Mucosa of rectum (tissue), 2 donors: Measurements from ENCODE around the gene CCM2L.

Source experiments
- H3K27ac ChIP-seq, 2 donors: one replicate each; pipeline ENCODE4 v1.7.0; 2013; ENCODE audit warnings: inconsistent platforms in 2 of 2, low read depth in 2 of 2, low read length in 2 of 2
- H3K27me3 ChIP-seq, 2 donors: one replicate each; pipeline ENCODE4 v1.7.0; 2013; ENCODE audit warnings: low read length in 2 of 2; ENCODE audit not compliant: control insufficient read depth in 2 of 2, insufficient read depth in 2 of 2
- H3K36me3 ChIP-seq, 2 donors: one replicate each; pipeline ENCODE4 v1.7.0; 2013; ENCODE audit warnings: low read length in 2 of 2; ENCODE audit not compliant: control insufficient read depth in 2 of 2, insufficient read depth in 2 of 2
- H3K4me1 ChIP-seq, 2 donors: one replicate each; pipeline ENCODE4 v1.7.0; 2013; ENCODE audit warnings: low read length in 2 of 2, mild to moderate bottlenecking in 1 of 2; ENCODE audit not compliant: control insufficient read depth in 2 of 2, insufficient read depth in 2 of 2
- H3K4me3 ChIP-seq, 2 donors: one replicate each; pipeline ENCODE4 v1.7.0; 2013; ENCODE audit warnings: low read length in 2 of 2
- H3K9ac ChIP-seq, 2 donors: one replicate each; pipeline ENCODE4 v1.7.0; 2013; ENCODE audit warnings: low read length in 2 of 2, low read depth in 1 of 2, mild to moderate bottlenecking in 1 of 2
- H3K9me3 ChIP-seq, 2 donors: one replicate each; pipeline ENCODE4 v1.7.0; 2013; ENCODE audit warnings: low read length in 2 of 2; ENCODE audit not compliant: control insufficient read depth in 2 of 2
- donor health status: healthy.
- donor health status: Normal muscosa, but diverticular disease.

CCM2L gene

DNA sequence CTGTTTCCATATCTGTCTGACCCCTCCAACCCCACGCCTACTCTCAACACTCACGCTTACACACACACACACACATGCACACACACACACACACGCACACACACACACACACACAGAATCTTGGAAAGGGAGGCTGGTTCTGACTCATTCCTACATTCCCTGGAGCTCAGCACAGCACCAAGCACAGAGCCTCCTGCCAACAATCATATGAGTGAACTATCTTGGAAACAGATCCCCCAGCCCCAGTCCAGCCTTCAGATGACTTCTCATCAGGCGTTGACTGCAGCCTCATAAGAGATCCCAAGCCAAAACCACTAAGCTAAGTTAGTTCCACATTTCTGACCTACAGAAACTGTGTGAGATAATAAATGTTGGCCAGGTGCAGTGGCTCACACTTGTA, 27.7 kb downstream of the CCM2L start:
- H3K27me3 ChIP-seq, result peaks cover 5 to 17% of the 10 kb centered on the region in 2 donors
- H3K36me3 ChIP-seq, result no peaks in the 10 kb centered on the region
- H3K4me3 ChIP-seq, result no peak overlapping the region
- H3K4me1 ChIP-seq, result no peaks in the 10 kb centered on the region
- no peaks in the 10 kb centered on the region for H3K9me3 ChIP-seq
- H3K9ac ChIP-seq, result no peak overlapping the region
- H3K27ac ChIP-seq, result no peak overlapping the region

DNA sequence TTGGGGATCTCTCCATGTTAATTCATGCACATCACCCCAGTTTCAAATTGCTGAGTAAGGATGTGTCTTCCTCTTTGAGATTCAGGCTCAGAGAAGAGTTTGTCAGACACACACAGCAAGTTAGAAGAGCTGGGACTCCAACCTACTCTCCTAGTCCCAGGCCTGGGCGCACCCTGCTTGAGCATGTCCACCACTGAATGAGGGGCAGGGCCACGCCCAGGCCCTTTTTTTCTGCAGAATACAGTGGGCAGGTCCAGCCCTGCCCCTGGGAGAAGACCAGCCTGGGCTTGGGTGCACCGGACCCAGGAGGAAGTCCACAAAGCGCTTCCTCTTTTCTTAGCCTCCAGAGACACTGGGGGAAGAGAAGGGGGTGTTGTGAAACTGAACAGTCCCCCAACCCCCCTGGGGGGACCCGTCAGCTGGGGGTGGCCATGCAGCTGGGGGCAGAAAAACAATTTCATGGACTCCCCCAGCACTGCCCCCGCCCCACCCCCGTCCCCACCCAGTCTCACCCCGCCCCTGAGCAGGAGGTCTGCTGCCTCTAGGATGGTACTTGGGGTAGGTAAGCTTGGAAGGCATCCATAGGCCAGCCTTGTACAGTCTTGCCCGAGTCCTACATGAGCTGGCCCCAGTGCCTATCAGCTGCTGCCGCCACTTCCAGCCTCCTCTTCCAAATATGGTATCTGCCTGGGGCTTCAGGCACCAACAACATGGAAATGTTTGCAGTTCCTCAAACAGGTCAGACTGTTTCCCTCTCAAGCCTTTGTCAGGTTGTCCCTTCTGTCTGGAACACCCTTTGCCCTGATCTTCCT, 30.1 kb downstream of the CCM2L start:
- no peak overlapping the region for H3K9ac ChIP-seq
- H3K27ac ChIP-seq, result peak overlapping the region in 1 of 2 donors; percentile 41
- H3K9me3 ChIP-seq, result no peaks in the 10 kb centered on the region
- H3K36me3 ChIP-seq, result no peaks in the 10 kb centered on the region
- no peaks in the 10 kb centered on the region for H3K4me1 ChIP-seq
- peaks cover 2 to 10% of the 10 kb centered on the region in 2 donors for H3K27me3 ChIP-seq
- H3K4me3 ChIP-seq, result no peak overlapping the region

DNA sequence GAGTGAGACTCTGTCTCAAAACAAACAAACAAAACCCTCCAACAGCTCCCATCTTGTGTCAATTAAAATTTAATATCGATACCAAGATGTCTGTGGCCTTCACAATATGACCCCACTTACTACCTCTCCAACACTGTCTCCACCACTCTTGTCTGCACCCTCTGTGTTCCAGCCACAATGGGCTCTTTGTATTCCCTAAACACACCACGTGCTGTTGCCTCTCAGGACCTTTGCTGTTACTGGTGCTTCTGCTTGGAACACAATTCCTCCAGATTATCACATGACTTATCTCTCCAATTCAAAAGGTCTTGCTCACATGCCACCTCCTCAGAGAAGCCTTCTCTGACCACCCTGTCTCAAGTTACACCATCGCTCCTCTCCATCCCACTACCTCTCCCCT, 35.8 kb downstream of the CCM2L start:
- H3K4me3 ChIP-seq, result no peak overlapping the region
- H3K9ac ChIP-seq, result no peak overlapping the region
- no peak overlapping the region for H3K27ac ChIP-seq
- peaks cover 7 to 11% of the 10 kb centered on the region in 2 donors for H3K27me3 ChIP-seq
- H3K4me1 ChIP-seq, result no peaks in the 10 kb centered on the region
- H3K36me3 ChIP-seq, result no peaks in the 10 kb centered on the region
- H3K9me3 ChIP-seq, result no peaks in the 10 kb centered on the region

DNA sequence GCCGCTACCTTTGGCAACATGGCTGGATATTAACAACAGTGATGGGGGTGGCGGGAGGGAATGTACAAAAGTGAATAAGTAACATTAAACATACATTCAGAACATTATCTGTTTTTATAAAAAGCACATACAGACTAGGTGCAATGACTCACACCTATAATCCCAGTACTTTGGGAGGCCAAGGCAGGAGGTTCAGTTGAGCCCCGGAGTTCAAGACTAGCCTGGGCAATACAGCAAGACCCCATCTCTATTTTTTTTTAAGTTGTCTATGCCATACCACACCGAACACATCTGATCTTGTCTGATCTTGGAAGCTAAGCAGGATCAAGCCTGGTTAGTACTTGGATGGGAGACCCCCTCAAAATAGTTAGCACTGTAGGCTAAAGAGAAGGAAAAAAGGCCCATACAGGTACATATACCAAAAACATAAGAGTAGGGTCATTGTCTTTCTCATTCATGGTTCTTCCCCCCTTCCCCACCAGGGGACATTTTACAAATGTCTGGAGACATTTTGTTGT, 40.1 kb downstream of the CCM2L start:
- peaks cover 0 to 4% of the 10 kb centered on the region in 2 donors for H3K4me1 ChIP-seq
- peaks cover 21 to 39% of the 10 kb centered on the region in 2 donors for H3K27me3 ChIP-seq
- H3K9ac ChIP-seq, result no peak overlapping the region
- H3K36me3 ChIP-seq, result no peaks in the 10 kb centered on the region
- H3K27ac ChIP-seq, result no peak overlapping the region
- no peaks in the 10 kb centered on the region for H3K9me3 ChIP-seq
- no peak overlapping the region for H3K4me3 ChIP-seq

DNA sequence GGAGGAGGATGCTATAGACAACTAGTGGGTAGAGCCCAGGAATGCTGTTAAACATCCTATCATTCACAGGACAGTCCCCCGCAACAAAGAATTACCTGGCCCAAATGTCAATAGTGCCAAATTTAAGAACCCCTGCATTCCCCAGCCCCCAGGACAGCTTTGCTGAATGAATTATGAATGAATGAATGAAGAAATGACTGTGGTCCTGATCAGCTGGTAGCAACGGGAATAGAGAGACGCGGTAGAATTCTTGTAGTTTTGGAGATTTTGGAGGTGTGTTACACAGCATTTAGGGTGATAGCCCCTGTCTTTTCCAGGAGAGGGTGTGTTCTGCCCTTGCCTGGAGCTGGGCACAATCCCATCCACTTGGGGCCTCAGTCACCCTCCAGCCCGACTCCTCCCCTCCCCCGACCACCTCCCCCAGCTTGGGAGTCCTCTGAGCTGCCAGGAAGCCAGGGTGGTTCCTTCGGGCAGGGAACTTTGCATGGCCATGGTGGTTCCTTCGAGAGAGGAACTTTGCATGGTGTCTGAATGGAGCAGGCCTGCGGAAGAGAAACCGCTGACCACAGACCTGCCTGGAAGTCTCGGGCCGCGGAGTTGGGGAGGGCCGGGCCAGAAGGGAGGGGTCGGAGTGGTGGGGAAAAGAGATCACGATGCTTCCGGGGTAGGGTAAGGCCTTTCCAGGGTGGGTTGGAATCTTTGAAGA, 40.8 kb downstream of the CCM2L start:
- Histone ChIP-seq H3K27me3 (peaks cover 20 to 39% of the 10 kb centered on the region in 2 donors), H3K9ac (no peak overlapping the region), H3K4me3 (peak overlapping the region in 1 of 2 donors; percentile 20), H3K27ac (peak overlapping the region in 1 of 2 donors; percentile 67), H3K4me1 (peaks cover 0 to 4% of the 10 kb centered on the region in 2 donors), H3K36me3 (no peaks in the 10 kb centered on the region), H3K9me3 (no peaks in the 10 kb centered on the region)

DNA sequence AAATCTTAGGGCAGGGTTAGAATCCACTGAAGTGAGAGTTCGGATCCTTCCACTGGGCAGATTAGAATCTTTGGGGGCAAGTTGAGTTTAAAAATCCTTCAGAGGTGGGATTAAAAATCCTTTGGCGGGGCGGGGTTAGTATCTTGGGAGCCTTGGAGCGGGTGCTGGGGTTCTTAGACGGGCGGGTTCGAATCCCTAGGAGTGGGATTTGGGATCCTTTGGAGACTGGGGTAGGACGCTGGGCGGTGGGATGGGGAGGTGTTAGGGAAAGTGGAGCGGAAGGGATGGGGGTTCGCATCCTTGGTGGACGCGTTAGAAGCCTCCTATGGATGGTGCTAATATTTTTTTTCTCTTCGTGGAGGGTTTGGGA, 41.5 kb downstream of the CCM2L start:
- Histone ChIP-seq H3K27me3 (peaks cover 20 to 39% of the 10 kb centered on the region in 2 donors), H3K9ac (no peak overlapping the region), H3K36me3 (no peaks in the 10 kb centered on the region), H3K9me3 (no peaks in the 10 kb centered on the region), H3K4me1 (peaks cover 0 to 4% of the 10 kb centered on the region in 2 donors), H3K4me3 (peak overlapping the region in 1 of 2 donors; percentile 48), H3K27ac (peak overlapping the region in 1 of 2 donors; percentile 67)

DNA sequence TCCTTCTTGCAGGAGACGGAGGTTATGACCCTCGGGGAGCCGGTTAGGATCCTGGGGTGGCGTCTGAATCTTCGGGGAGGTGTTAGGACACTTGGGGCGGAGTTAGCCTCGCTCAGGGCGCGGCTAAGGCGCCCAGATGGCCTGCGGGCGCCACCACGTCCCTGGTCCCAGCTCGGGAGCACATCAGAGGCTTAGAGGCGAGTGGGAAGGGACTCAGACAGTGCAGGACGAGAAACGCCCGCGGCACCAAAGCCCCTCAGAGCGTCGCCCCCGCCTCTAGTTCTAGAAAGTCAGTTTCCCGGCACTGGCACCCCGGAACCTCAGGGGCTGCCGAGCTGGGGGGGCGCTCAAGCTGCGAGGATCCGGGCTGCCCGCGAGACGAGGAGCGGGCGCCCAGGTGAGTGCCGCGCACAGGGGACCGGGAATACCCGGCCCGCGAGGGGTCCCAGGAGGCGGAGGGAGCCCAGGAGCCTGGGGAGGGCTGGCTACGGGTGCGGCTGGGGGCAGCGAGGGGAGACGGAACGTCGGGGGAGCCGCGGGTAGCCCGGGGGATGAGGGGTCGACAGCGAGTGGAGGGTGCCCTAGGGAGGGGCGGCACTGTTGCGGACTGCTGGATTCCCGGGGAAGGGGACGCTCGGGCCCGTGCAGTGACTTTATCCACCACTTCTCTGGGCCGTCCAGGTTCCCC, 42.0 kb downstream of the CCM2L start, which contains the start of gene HCK:
Gene HCK (plus strand): TSS at position 153 of the 688 bp plus-strand sequence.
- H3K27me3 ChIP-seq, result peaks cover 20 to 39% of the 10 kb centered on the region in 2 donors
- peaks cover 0 to 4% of the 10 kb centered on the region in 2 donors for H3K4me1 ChIP-seq
- H3K4me3 ChIP-seq, result peak within 1 kb of the TSS; percentile 33 to 48
- no peaks in the 10 kb centered on the region for H3K9me3 ChIP-seq
- peak within 1 kb of the TSS; percentile 55 to 67 for H3K27ac ChIP-seq
- H3K36me3 ChIP-seq, result no peaks in the 10 kb centered on the region
- H3K9ac ChIP-seq, result peak within 1 kb of the TSS; percentile 10 to 32

DNA sequence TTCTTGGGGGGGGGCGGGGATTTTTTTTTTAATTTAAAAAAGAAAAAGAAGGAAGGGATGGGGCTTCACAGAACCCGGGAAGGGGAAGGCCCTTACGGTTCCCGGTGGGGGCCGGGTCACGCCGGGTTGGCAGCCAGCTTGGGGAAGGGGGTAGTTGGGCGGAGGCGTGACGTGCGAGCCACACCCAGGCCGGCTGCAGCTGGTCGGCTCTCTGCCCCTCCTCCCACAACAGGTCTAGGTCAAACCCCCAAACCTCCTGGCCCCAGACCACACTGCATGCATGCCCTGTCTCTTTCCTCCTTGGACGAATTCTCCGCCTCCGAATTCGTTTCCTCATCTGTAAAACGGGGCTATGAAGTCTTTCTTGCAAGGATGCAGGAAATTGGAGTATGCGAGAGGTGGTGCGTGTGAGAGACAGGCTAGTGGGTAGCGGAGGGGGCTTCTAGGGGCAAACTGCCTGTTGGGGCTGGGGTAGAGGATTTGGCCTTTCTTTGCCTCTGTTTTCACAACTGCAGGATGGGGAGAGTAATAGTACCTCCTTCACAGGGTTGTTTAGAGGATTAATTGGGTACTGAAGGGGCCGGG, 42.6 kb downstream of the CCM2L start:
- Histone ChIP-seq H3K9me3 (no peaks in the 10 kb centered on the region), H3K9ac (peak overlapping the region in 1 of 2 donors; percentile 32), H3K27ac (peak overlapping the region in 1 of 2 donors; percentile 67), H3K27me3 (peaks cover 20 to 41% of the 10 kb centered on the region in 2 donors), H3K36me3 (no peaks in the 10 kb centered on the region), H3K4me1 (peaks cover 0 to 4% of the 10 kb centered on the region in 2 donors), H3K4me3 (peak overlapping the region; percentile 33 to 42)

DNA sequence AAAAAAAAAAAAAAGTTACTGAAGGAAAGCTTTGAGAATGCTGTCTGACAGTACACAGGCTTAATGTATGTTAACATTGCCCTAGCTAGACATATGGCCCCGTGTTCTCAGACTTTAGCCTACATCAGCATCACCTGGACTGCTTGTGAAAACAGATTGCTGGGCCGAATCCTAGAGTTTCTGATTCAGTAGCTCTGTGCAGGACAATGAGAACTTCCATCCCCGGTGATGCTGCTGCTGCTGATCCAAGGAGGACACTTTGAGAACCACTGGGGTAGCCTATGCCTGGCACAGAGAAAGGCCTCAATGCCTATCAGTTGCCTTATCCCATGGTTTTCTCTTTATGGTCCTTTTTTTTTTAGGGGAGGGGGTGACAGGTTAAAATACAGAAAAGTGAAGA, 43.4 kb downstream of the CCM2L start:
- no peaks in the 10 kb centered on the region for H3K9me3 ChIP-seq
- peaks cover 0 to 4% of the 10 kb centered on the region in 2 donors for H3K4me1 ChIP-seq
- no peak overlapping the region for H3K4me3 ChIP-seq
- H3K36me3 ChIP-seq, result no peaks in the 10 kb centered on the region
- peaks cover 20 to 43% of the 10 kb centered on the region in 2 donors for H3K27me3 ChIP-seq
- no peak overlapping the region for H3K27ac ChIP-seq
- no peak overlapping the region for H3K9ac ChIP-seq
